HG03064 (cell line): ENCODE measurements around the gene SVBP.
"Not testable (repeated sequence)": the region's sequence is repeated elsewhere in the genome, so short reads cannot be mapped to it uniquely, and the experiment has no call there.

ENCODE experiments used
- ATAC-seq: cut with Tn5 transposase; IDR thresholded peaks from one replicate; pipeline ENCODE4 v1.9.1; 2021; ENCODE audit warnings: low read depth; ENCODE audit not compliant: unreplicated experiment

The SVBP gene, protein sequence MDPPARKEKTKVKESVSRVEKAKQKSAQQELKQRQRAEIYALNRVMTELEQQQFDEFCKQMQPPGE

DNA sequence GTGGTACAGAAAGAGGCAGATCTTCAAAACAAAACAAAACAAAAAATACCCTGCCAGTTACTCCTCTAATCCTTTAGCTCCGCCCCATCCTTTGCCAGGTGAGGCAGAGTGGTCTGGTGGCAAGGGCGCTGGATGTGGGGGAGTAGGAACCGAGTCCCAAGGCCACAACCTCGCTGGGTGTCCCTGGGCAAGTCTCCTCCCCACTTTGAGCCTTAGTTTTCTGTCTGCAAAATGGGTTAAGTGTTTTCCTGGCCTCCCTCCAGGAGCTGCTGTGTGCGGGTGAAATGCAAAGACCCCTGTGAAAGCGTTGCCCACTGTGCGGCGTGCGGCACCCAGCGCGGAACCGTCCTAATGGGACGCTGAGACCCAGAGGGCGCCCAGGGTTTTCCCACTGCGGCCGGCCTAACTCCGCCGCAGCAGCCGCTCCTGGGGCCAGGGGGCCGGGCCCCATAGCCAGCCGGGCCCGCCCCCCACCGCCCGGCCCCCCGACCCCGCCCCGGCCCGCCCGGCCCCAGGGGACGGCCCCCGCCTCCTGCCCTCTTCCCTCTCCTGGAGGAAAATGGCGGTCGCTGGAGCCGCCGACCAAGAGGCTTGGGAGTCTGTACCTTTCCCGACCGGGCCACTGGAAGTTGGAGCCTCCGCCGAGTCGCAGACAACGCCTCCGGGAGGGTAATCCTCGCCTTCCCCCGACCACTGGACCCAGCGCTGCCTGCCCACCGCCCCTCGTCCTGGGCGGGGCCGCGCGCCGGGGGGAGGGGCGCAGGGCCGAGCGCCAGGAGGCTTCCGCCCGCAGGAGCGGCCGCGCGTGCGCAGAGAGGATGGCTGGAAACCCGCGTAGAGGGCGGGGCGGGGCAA lies at the start of gene SVBP, which contains the start of gene ERMAP:
Gene SVBP (minus strand): TSS at position 813 of the 855 bp plus-strand sequence. CDS start 853 bp downstream, outside the sequence.
Gene ERMAP (plus strand): TSS at position 538 of the 855 bp plus-strand sequence. CDS start 13,327 bp downstream, outside the sequence.
- ATAC-seq: peak; percentile 63

DNA sequence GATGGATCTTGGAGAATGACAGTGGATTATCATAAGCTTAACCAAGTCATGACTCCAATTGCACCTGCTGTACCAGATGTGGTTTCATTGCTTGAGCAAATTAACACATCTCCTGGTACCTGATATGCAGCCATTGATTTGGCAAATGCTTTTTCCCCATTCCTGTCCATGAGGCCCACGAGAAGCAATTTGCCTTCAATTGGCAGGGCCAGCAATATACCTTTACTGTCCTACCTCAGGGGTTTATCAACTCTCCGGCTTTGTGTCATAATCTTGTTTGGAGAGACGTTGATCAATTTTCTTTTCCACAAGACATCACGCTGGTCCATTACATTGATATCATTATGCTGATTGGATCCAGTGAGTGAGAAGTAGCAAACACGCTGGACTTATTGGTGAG lies 49.4 kb upstream of the SVBP start:
- ATAC-seq: no peak

DNA sequence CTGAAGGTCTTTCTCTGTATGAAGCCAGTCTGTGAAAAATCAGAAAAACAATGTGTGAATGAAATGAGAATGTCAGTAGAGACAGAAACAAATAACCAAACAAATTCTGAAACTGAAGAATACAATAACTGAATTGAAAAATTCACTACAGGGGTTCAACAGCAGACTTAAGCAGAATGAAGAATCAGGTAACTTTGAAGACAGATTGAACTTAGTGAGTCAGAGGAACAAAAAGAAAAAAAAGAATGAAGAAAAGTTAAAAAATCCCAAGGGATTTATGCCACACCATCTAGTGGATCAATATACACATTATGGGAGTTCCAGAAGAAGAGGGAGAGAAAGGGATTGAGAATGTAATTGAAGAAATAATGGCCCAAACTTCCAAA lies 43.8 kb upstream of the SVBP start:
- no peak for ATAC-seq

DNA sequence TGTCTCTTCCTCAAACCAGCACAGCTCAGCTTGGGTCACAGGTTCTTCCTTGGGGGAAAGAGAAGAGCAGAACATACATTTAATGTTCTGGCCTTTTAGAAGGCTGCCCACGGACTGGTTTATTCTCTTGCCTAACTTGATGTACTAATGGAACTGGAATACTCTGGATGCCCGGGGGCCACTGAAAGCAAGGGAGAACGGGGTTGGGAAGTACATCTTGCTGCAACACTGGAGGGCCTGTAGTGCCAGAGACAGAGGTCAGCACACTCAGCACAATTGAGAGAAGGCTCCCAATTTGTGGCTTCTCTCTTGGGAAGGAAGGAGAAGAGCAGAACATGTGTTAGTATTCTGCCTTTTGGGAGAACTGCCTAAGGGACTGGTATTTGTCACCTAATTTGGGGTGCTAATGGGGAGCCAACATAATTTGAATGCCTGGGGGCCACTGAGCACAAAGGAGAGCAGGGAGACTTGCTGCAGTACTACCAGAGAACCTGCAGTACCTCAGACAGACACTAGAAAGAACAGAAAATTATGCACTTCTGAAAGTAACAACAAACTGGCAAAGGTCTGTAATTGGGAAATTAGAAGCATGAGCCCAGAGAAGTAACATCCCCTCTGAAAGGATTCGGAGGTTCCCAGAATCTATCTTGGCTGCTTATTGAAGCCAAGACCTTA lies 43.3 kb upstream of the SVBP start:
- ATAC-seq: no peak

DNA sequence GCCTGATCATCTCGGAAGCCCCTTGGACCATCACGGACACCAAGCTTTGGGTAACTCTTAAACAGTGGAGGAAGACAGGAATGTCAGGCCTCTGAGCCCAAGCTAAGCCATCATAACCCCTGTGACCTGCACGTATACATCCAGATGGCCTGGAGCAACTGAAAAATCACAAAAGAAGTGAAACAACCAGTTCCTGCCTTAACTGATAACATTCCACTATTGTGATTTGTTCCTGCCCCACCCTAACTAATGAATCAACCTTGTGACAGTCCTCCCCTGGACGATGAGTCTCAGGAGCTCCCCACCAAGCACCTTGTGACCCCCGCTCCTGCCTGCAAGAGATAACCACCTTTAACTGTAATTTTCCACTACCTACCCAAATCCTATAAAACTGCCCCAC lies 42.2 kb upstream of the SVBP start:
- not testable (repeated sequence) for ATAC-seq

DNA sequence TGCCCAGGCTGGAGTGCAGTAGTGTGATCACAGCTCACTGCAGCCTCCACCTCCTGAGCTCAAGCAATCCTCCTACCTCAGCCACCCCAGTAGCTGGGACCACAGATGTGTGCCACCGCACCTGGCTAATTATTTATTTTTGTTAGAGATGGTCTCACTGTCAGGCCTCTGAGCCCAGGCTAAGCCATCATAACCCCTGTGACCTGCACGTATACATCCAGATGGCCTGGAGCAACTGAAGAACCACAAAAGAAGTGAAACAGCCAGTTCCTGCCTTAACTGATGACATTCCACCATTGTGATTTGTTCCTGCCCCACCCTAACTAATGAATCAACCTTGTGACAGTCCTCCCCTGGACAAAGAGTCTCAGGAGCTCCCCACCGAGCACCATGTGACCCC lies 39.4 kb upstream of the SVBP start:
- ATAC-seq: not testable (repeated sequence)

DNA sequence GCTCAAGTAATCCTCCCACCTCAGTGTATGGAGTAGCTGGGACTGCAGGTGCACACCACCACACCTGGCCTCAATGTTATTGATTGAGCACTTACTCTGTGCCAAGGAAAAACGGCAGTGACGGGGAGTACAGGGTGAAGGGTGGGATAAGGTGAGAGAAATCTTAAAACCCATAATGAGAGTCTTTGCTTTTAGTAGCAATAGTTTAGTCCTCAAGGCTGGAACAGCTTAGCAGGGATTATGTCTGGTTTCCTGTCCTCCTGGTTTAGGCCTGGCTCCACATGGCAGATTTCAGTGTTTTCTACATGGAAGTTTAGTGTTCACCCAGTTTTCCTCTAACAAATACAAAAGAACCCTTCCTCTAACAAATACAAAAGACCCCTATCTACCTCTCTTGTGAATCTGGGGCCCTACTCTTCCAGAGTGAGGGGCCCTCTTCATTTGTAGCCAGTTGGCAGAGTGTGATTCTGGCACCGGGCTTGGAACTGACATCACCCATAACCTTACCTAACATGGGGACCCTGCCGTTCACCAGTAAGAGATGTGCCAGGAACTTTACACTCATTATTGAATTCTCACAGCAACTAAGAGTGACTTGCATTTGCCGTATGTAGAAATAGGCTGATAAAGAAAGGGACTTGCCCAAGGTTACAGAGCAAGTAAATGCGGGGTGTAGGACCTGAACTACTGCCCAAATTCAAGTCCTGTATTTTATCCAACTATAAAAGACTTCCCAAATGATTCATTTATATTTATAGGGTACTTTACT lies 36.1 kb upstream of the SVBP start:
- ATAC-seq: no peak

DNA sequence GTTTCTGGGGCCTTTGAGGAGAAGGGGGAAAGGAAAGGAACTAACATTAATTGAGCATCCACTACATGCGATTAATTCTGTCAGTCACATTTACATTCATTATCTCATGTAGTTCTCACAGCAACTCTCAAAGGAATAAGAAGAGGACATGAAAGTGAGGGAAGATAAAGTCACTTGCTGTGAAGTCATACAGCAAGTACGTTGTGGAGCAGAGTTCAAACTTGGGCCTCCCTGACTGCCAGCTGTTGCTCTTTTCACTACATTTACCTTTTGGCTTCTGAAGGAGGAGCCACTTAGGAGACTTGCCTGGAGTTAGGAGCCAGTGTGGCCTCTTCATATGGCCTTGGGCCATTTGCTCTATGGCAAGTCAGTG lies 35.4 kb upstream of the SVBP start:
- no peak for ATAC-seq

DNA sequence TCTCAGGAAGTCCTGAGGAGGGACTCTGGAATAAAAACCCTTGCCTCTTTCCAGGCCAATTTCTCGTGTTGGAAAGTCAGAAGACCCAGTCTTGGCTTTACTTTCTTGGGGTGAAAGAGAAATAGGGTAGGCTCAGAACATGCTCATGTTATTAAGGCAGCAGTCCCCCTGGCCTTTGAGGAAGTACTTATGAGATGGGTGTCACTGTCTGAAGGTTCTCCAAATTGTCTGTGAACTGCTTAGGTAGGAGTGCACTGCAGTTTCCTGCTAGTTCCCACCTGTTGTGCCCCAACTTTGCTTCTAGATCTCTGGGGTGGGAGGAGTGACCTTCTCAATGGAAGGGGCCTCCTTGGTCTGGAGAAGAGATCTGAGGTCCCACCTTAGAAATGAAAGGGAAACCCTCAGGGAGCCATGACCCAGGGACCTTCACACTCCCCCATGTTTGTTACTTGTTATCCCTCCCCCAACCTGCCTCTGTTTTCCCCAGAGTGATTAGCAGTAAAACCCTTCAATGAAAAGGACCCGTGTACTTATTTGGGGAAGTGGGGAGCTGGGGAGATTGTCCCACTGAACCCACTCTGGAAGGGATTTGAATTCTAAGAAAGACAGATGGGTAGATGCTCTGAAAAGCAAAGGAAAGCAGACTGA lies 34.9 kb upstream of the SVBP start:
- no peak for ATAC-seq

DNA sequence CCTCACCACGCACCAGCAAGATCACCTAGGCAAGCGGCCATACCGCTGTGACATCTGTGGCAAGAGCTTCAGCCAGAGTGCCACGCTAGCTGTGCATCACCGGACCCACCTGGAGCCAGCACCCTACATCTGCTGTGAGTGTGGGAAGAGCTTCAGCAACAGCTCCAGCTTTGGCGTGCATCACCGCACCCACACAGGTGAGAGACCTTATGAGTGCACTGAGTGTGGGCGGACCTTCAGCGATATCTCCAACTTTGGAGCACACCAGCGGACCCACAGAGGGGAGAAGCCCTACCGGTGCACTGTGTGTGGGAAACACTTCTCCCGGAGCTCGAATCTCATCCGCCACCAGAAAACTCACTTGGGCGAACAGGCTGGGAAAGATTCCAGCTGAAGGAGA lies 34.2 kb upstream of the SVBP start:
- no peak for ATAC-seq

DNA sequence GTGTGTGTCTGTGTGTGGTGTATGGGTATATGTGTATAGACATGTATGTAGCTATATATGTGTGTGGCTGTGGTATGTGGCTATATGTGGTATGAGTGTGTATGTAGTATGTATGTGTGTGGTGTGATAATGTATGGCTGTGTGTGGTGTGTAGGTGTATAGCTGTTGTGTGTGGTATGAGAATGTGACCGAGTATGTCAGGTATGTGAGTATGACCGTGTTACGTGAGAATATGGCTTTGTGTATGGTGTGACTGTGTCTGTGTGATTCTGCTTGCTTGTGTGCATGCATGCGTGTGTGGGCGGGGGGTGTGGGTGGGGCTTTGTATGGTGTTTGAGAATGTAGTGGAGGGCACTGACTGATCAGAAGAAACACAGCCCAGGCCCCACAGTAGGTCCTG lies 32.7 kb upstream of the SVBP start:
- ATAC-seq: no peak

DNA sequence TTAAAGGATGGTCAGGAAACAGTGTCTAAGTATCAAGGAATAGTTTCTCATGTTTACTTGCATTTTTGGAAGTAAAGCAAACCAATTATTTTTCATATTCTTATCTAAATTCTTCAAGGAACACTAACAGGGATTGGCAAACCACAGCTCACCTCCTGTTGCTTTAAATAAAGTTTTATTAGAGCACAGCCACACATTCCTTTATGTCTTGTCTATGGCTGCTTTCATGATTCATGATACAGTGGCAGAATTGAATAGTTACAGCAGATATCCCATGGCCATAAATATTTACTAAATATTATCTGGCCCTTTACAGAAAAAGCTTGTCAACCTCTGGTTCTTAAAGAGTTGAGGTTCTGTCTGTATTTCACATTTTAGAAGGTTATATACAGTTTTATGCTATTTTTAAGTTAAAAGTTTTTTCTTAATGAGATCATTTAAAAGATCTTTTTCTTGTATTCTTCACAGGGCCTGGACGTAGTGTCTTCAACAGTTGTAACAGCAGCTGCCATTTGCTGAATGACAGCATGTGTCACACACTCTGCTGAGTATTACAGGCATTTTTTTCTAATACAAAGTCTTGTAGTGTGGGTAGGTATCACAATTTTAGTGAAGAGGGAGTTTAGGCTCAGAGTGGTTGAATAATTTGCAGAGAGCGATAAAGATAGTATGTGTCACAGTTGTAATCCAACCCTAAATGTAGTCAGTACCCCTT lies 31.8 kb upstream of the SVBP start:
- no peak for ATAC-seq

DNA sequence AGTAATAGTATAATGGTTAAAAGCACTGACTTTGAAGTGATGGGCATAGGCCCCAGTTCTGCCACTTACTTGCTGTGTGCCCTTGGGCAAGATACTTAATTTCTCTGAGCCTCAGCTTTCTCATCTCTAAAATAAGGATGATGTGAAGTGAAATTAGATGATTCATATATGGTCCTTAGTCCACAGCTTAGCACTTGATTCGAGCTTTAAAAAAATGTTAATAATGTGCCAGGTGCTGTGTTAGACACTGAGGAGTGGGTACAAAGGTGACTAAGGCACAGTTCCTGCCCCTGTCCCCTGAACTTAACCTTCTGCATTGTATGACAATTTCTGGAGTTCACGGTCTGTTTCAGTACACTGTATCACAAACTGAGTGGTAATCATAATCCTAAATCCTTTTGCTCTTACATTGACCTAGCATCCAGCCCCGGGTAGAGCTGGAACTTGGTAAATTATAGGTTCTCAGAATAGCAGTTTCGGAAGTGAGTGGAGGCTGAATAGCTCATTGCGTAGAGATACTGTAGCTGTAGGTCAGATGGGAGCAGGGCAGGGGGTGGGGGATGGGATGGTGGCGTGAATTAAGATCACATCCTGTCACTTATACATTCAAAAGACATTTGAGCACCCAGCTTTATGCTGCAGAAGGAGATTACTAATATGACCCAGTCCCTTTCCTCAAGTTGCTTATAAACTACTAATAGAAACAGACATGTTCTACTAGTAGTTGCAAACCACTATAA lies 30.7 kb upstream of the SVBP start:
- no peak for ATAC-seq

DNA sequence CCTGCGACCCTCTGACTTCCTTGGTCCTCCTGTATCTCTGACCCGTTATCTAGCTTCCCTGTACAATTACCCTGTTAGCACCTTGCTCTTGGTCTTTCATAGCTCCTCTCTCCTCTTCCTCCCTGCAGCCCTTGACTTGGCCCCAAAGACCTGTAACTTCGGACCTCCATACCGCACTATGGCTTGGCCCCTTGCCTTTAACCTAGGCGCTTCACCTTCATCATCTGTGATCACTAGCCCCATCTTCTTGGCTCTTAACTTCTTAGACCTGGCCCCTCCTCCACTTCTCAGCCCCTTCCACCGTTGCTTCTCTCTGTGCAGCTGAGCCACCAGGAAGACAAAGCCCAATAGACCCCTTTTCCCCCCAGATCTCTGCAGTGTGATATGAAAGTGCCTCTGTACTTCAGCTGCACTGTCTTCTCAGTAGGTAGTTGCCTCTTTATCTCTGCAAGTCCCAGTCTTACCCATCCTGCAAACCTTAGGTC lies 30.0 kb upstream of the SVBP start:
- ATAC-seq: no peak

DNA sequence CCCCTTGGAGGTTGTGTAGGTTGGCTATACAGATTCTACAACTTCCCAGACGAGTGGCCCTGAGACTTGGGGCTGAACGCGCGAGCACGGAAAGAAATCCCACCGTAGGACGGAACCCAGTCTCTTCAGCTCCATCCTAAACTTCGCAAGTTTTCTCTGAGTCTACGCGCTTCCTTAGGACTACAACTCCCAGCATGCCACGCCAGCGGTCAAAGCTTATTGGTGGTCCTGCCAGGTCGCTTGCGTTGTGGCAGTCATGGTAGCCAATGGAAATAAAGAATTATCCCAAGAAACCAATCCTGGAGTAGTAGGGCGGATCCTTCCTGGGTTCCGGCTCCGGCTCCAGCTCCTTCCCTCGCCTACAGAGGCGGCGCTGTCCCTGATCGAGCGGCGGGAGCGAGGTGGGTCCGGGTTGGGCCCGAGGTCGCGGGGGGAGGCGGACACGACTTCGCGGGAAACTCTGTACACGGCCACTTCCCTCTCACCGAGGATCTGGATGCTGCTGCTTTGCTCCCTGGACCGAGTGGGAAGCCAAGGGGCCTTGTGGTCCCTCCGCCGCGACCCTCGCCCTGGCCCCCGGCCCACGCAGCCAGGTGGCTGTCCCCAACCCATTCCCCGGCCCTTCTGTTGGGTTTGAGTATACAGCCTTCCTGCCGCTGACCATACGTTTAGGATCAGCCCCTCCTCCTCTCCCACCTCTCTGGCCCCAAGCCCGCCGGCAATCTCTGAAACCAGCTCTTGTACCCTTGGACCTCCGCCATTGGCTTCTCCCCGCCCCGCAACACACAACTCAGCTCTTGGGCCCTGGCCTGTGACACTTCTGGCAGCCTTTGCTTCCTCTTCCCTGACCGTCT lies 29.3 kb upstream of the SVBP start, which contains the start of gene ZNF691:
Gene ZNF691 (plus strand): TSS at position 357 of the 854 bp plus-strand sequence. CDS start 3,046 bp downstream, outside the sequence.
- peak; percentile 78 for ATAC-seq

DNA sequence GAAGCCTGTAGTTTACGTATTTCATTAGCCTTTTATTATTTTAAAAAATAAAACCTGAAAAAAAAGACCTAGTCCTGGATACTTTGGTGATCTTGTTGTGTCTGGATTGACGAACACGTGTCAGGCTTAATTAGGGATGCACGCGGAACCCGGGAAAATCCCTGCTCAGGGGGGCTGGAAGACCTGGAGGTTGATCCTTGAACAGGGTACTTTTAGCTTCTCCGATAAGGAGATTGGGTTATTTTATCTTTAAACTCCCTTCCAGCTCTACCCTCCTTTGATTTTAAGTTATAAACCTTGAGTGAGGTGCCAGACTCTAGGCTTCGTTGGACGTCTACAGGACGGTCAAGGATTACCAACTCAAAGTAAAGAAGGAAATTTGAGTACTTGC lies 28.7 kb upstream of the SVBP start:
- ATAC-seq: peak; percentile 32

DNA sequence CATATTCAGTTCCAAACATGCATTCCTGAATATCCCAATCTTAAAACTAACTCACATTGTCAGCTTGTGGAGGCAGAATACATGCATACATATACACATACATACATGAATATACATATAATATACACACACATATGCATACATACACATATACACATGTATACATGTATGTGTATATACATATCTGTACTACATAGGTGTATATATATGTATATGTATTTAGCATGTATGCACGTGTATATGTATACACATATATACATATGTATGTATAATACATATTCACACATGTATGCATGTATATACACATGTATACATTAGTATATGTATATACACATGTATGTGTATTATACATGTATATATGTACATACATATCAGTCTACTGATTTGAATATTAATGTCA lies 28.0 kb upstream of the SVBP start:
- ATAC-seq: no peak

DNA sequence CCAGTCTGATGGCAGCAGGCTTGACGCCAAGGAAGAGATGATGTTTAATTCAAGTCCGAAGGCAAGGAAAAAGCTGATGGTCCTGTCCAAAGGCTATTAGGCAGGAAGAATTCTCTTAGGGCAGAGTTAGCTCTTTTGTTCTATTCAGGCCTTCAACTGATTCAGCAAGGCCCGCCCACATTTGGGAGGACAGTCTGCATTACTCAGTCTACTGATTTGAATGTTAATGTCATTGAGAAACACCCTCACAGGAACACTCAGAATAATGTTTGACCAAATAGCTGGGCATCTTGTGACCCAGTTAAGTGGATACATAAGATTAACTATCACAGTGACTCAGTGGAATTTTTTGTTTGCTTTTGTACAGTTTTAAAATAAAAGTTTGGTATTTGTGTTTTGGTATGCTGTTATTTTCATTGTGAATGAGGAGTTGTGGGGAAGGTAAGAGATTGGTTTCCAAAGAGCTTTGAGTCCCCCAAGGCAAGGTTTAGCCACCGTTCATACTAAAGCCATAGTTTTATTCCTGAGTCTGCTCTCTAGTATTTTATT lies 27.5 kb upstream of the SVBP start:
- ATAC-seq: no peak
